HepG2 (cell line): ENCODE measurements around the gene SNRPD3. TPM values are rescaled to one million over a fixed set of nuclear protein-coding genes. Genes with fewer than 3 reads are reported as not detected.
A peak's percentile ranks its signal among the peaks of the same experiment; 100 is the strongest.

ENCODE experiments used
- ATF7-NPFF ChIP-seq: sonication (generic); formaldehyde crosslinking; IDR thresholded peaks from 2 replicates; pipeline ENCODE4 v1.8.1; 2023; ENCODE audit warnings: mild to moderate bottlenecking, low read depth, missing genetic modification reagents, moderate library complexity
- DNMT3B ChIP-seq: conservative IDR thresholded peaks from 2 replicates; pipeline ENCODE4 v1.6.1; 2016; ENCODE audit warnings: missing biosample characterization, control low read depth
- FOXP1 ChIP-seq, 2 experiments: fragments of 450-650 bp in 1 of 2; IDR thresholded peaks; 2 replicates each; pipeline ENCODE4 v1.6.1; 2017 to 2018; ENCODE audit warnings: antibody characterized with exemption in 1 of 2
- ISL2 ChIP-seq: sonication (generic); formaldehyde crosslinking; IDR thresholded peaks from 2 replicates; pipeline ENCODE4 v1.5.0; 2020; ENCODE audit warnings: missing genetic modification reagents
- KAT8 ChIP-seq: IDR thresholded peaks from 2 replicates; pipeline ENCODE4 v1.6.1; 2016; ENCODE audit warnings: missing genetic modification reagents, missing compliant biosample characterization
- KDM3A ChIP-seq: IDR thresholded peaks from 2 replicates; pipeline ENCODE4 v1.6.1; 2018; ENCODE audit warnings: low read depth, missing compliant biosample characterization
- MIER3 ChIP-seq: IDR thresholded peaks from 2 replicates; pipeline ENCODE4 v1.6.1; 2016; ENCODE audit warnings: missing compliant biosample characterization, borderline replicate concordance
- MTA1 ChIP-seq: sonication (generic); formaldehyde crosslinking; IDR thresholded peaks from 2 replicates; pipeline ENCODE4 v1.4.0; 2020; ENCODE audit warnings: missing genetic modification reagents, mild to moderate bottlenecking, borderline replicate concordance
- RBM39 ChIP-seq: fragments of 200-400 bp; formaldehyde crosslinking; IDR thresholded peaks from one replicate; pipeline ENCODE4 v1.6.1; 2018; ENCODE audit warnings: antibody characterized with exemption, mild to moderate bottlenecking, low read depth, low read length; ENCODE audit not compliant: poor library complexity, severe bottlenecking
- REPIN1 ChIP-seq: sonication (generic); formaldehyde crosslinking; IDR thresholded peaks from 2 replicates; pipeline ENCODE4 v1.8.0; 2022; ENCODE audit warnings: missing genetic modification reagents, low read depth, mild to moderate bottlenecking, borderline replicate concordance
- RFXANK ChIP-seq: IDR thresholded peaks from 2 replicates; pipeline ENCODE4 v1.6.1; 2016
- SMC3 ChIP-seq: IDR thresholded peaks from 2 replicates; pipeline ENCODE4 v1.6.1; 2011; ENCODE audit warnings: low read length, improper control_type of control experiment
- SP5 ChIP-seq: IDR thresholded peaks from 2 replicates; pipeline ENCODE4 v1.6.1; 2016; ENCODE audit warnings: low read depth, borderline replicate concordance
- TARDBP ChIP-seq: sonication (generic); formaldehyde crosslinking; IDR thresholded peaks from 2 replicates; pipeline ENCODE4 v1.8.0; 2022; ENCODE audit warnings: mild to moderate bottlenecking, missing genetic modification reagents
- TEAD3 ChIP-seq: optimal IDR thresholded peaks from 2 replicates; pipeline ENCODE3; 2016; ENCODE audit warnings: borderline replicate concordance
- ZFYVE20 ChIP-seq: sonication (generic); formaldehyde crosslinking; IDR thresholded peaks from 2 replicates; pipeline ENCODE4 v1.8.0; 2023; ENCODE audit warnings: low read depth, mild to moderate bottlenecking, moderate library complexity, missing genetic modification reagents, borderline replicate concordance
- ZNF143 ChIP-seq: sonication (generic); formaldehyde crosslinking; IDR thresholded peaks from 2 replicates; pipeline ENCODE4 v1.4.0; 2020; ENCODE audit warnings: missing genetic modification reagents
- ZNF354B ChIP-seq: sonication (generic); formaldehyde crosslinking; IDR thresholded peaks from 2 replicates; pipeline ENCODE4 v1.8.0; 2022; ENCODE audit warnings: mild to moderate bottlenecking, missing genetic modification reagents
- ZNF431 ChIP-seq: sonication (generic); formaldehyde crosslinking; IDR thresholded peaks from 2 replicates; pipeline ENCODE4 v1.9.0; 2022; ENCODE audit warnings: missing genetic modification reagents, low read depth, mild to moderate bottlenecking, borderline replicate concordance
- ZNF577 ChIP-seq: sonication (generic); formaldehyde crosslinking; IDR thresholded peaks from 2 replicates; pipeline ENCODE4 v1.4.0; 2020; ENCODE audit warnings: mild to moderate bottlenecking, low read depth, missing genetic modification reagents, borderline replicate concordance
- ZNF790 ChIP-seq: sonication (generic); formaldehyde crosslinking; IDR thresholded peaks from 2 replicates; pipeline ENCODE4 v1.8.0; 2022; ENCODE audit warnings: missing genetic modification reagents, mild to moderate bottlenecking, borderline replicate concordance
- ZSCAN25 ChIP-seq: sonication (generic); formaldehyde crosslinking; IDR thresholded peaks from 2 replicates; pipeline ENCODE4 v1.8.0; 2022; ENCODE audit warnings: mild to moderate bottlenecking, missing genetic modification reagents
- polyA plus RNA-seq, 8 experiments: library from polyadenylated mRNA; depleted of rRNA in 3 of 8; stranded (reverse) in 7 of 8; unstranded in 1 of 8; fragments of >200 nt; fragmentation: Illumina TruSeq in 4 of 8; extraction: Trizol in 4 of 8; gene quantifications; 2 replicates each; pipeline versions ENCODE4 v1.2.1 to v1.2.3, GENCODE V29; 2011 to 2016; ENCODE audit warnings: low read depth in 4 of 8, missing spikeins in 1 of 8, mixed read lengths in 1 of 8; ENCODE audit not compliant: insufficient read depth in 1 of 8
- total RNA-seq, 5 experiments: library from RNA; depleted of rRNA; stranded (reverse); fragments of >200 nt; fragmentation: Illumina TruSeq; extraction: Trizol; gene quantifications; 2 replicates each; pipeline ENCODE4 v1.2.3, GENCODE V29; 2016; ENCODE audit warnings: low read depth in 1 of 5
- TF ChIP-seq, protein P1 (sequence below): sonication (generic); IDR thresholded peaks from 2 replicates; pipeline ENCODE4 v1.6.1; 2016; ENCODE audit warnings: low read depth, borderline replicate concordance
- TF ChIP-seq, protein P2 (sequence below), 2 experiments: fragments of 450-650 bp in 1 of 2; sonication (generic) in 1 of 2; formaldehyde crosslinking; IDR thresholded peaks; 2 replicates each; pipeline versions ENCODE4 v1.5.0 to v1.8.0; 2020 to 2022; ENCODE audit warnings: mild to moderate bottlenecking in 1 of 2, missing genetic modification reagents in 1 of 2
- TF ChIP-seq, protein P3 (sequence below): sonication (generic); formaldehyde crosslinking; IDR thresholded peaks from 2 replicates; pipeline ENCODE4 v1.5.0; 2020; ENCODE audit warnings: mild to moderate bottlenecking, missing genetic modification reagents, moderate library complexity
- TF ChIP-seq, protein P4 (sequence below): sonication (generic); formaldehyde crosslinking; IDR thresholded peaks from 2 replicates; pipeline ENCODE4 v1.4.0; 2020; ENCODE audit warnings: missing genetic modification reagents

Gene SNRPD3
- total and polyA plus RNA-seq, 2 of the 13 experiments (the other 11 are each of a cell fraction or from before 2014, with no cell fraction given) = 110 to 209 TPM

GRCh38 chr22:24550028-24550901 lies 5.5 kb upstream of the SNRPD3 start (continued):
- TF ChIP-seq ZNF790 (no peak), ATF7-NPFF (no peak; the same call in 1 of the 2 replicates), ZSCAN25 (no peak; the same call in 1 of the 2 replicates), KDM3A (CRISPR knock-in tag) (peak; percentile 57; the same call in 1 of the 2 replicates), SP5 (CRISPR knock-in tag) (peak; percentile 71), FOXP1 (IDR thresholded peaks at IDR 0.05) (peak; percentile 89), FOXP1 (CRISPR knock-in tag; IDR thresholded peaks at IDR 0.05) (peak; percentile 91), ZNF577 (CRISPR knock-in tag) (no peak), MIER3 (CRISPR knock-in tag) (0 out of 2 replicates have a peak, but pooled peaks have one; percentile 68), DNMT3B (CRISPR knock-in tag) (peak; percentile 28; the same call in 1 of the 2 replicates), ZNF431 (CRISPR knock-in tag) (peak; percentile 91), KAT8 (CRISPR knock-in tag) (peak; percentile 85), MTA1 (CRISPR knock-in tag) (peak; percentile 92; the same call in 1 of the 2 replicates), RBM39 (no peak), RFXANK (CRISPR knock-in tag) (no peak), TARDBP (CRISPR knock-in tag) (peak; percentile 92), TEAD3 (CRISPR knock-in tag) (peak; percentile 90), ISL2 (CRISPR knock-in tag) (peak; percentile 73), SMC3 (0 out of 2 replicates have a peak, but pooled peaks have one; percentile 3), ZFYVE20 (CRISPR knock-in tag) (no peak), ZNF143 (CRISPR knock-in tag) (peak; percentile 43; the same call in 1 of the 2 replicates), REPIN1 (CRISPR knock-in tag) (peak; percentile 91), ZNF354B (CRISPR knock-in tag) (0 out of 2 replicates have a peak, but pooled peaks have one; percentile 56)
- TF ChIP-seq, protein P1, sequence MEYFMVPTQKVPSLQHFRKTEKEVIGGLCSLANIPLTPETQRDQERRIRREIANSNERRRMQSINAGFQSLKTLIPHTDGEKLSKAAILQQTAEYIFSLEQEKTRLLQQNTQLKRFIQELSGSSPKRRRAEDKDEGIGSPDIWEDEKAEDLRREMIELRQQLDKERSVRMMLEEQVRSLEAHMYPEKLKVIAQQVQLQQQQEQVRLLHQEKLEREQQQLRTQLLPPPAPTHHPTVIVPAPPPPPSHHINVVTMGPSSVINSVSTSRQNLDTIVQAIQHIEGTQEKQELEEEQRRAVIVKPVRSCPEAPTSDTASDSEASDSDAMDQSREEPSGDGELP = peak; percentile 86; the same call in 1 of the 2 replicates
- TF ChIP-seq, protein P2, sequence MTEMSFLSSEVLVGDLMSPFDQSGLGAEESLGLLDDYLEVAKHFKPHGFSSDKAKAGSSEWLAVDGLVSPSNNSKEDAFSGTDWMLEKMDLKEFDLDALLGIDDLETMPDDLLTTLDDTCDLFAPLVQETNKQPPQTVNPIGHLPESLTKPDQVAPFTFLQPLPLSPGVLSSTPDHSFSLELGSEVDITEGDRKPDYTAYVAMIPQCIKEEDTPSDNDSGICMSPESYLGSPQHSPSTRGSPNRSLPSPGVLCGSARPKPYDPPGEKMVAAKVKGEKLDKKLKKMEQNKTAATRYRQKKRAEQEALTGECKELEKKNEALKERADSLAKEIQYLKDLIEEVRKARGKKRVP (CRISPR knock-in tag; IDR thresholded peaks at IDR 0.05) = peak in 1 of 2 experiments; percentile 60; a peak in 2 of 4 replicates
- TF ChIP-seq, protein P3, sequence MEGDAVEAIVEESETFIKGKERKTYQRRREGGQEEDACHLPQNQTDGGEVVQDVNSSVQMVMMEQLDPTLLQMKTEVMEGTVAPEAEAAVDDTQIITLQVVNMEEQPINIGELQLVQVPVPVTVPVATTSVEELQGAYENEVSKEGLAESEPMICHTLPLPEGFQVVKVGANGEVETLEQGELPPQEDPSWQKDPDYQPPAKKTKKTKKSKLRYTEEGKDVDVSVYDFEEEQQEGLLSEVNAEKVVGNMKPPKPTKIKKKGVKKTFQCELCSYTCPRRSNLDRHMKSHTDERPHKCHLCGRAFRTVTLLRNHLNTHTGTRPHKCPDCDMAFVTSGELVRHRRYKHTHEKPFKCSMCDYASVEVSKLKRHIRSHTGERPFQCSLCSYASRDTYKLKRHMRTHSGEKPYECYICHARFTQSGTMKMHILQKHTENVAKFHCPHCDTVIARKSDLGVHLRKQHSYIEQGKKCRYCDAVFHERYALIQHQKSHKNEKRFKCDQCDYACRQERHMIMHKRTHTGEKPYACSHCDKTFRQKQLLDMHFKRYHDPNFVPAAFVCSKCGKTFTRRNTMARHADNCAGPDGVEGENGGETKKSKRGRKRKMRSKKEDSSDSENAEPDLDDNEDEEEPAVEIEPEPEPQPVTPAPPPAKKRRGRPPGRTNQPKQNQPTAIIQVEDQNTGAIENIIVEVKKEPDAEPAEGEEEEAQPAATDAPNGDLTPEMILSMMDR (CRISPR knock-in tag) = 0 out of 2 replicates have a peak, but pooled peaks have one; percentile 2
- TF ChIP-seq, protein P4, sequence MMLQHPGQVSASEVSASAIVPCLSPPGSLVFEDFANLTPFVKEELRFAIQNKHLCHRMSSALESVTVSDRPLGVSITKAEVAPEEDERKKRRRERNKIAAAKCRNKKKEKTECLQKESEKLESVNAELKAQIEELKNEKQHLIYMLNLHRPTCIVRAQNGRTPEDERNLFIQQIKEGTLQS (CRISPR knock-in tag) = peak; percentile 84
